Left renal cortex interstitium (tissue), 4 donors: ENCODE data around the gene CAMTA1. TPM values are rescaled to one million over a fixed set of nuclear protein-coding genes. Genes with fewer than 3 reads are reported as not detected.

Experiments
- DNase-seq, 4 donors: peaks; one replicate each; pipeline ENCODE4 v3.0.0-alpha.2; 2013; ENCODE audit warnings: low read depth in 4 of 4, low spot score in 2 of 4, missing footprints in 1 of 4
- polyA plus RNA-seq, 4 donors: library from polyadenylated mRNA; unstranded; fragments of 120-200 nt; gene quantifications; one replicate each; pipeline ENCODE4 v1.2.1, GENCODE V29; 2013; ENCODE audit not compliant: insufficient read length in 4 of 4

Gene CAMTA1
- polyA plus RNA-seq, 4 donors, result 76.8 to 91.3 (median 85.3) TPM

GRCh38 chr1:7745783-7746182 lies 960.5 kb downstream of the CAMTA1 start:
- DNase-seq, result no peak

- DNase-seq, result no peak
Observed at GRCh38 chr1:7747605-7748004, 962.4 kb downstream of the CAMTA1 start.

GRCh38 chr1:7749126-7749525 lies 963.9 kb downstream of the CAMTA1 start:
- DNase-seq, result no peak

- DNase-seq, result no peak
Observed at GRCh38 chr1:7751174-7751573, 965.9 kb downstream of the CAMTA1 start.

- peak; percentile 71 to 82 (median 76) for DNase-seq
Observed at GRCh38 chr1:7752512-7753417, 967.5 kb downstream of the CAMTA1 start.

- no peak for DNase-seq
Observed at GRCh38 chr1:7753641-7754040, 968.4 kb downstream of the CAMTA1 start.

- DNase-seq, result no peak
Observed at GRCh38 chr1:7754234-7754633, 969.0 kb downstream of the CAMTA1 start.

- no peak for DNase-seq
Observed at GRCh38 chr1:7755448-7755847, 970.2 kb downstream of the CAMTA1 start.

- no peak for DNase-seq
Observed at GRCh38 chr1:7760245-7760644, 975.0 kb downstream of the CAMTA1 start.

- DNase-seq, result no peak
Observed at GRCh38 chr1:7761103-7761502, 975.8 kb downstream of the CAMTA1 start.

- no peak for DNase-seq
Observed at GRCh38 chr1:7767176-7767575, 981.9 kb downstream of the CAMTA1 start.

- no peak for DNase-seq
Observed at GRCh38 chr1:7768583-7768982, 983.3 kb downstream of the CAMTA1 start.

GRCh38 chr1:7769673-7770412 lies 984.6 kb downstream of the CAMTA1 start:
- DNase-seq, result no peak

GRCh38 chr1:7770669-7770996 lies 985.4 kb downstream of the CAMTA1 start:
- DNase-seq, result no peak

- no peak for DNase-seq
Observed at GRCh38 chr1:7770997-7771822, 986.0 kb downstream of the CAMTA1 start, which contains the start of gene VAMP3. TSS of gene VAMP3 (plus strand) at chr1:7771296. CDS start at chr1:7771384, 88 bp downstream.

GRCh38 chr1:7771823-7772299 lies 986.6 kb downstream of the CAMTA1 start:
- DNase-seq, result no peak

- DNase-seq, result no peak
Observed at GRCh38 chr1:7777591-7777990, 992.3 kb downstream of the CAMTA1 start.

- DNase-seq, result no peak
Observed at GRCh38 chr1:7778133-7778628, 992.9 kb downstream of the CAMTA1 start.

GRCh38 chr1:7780976-7781375 lies 995.7 kb downstream of the CAMTA1 start:
- no peak for DNase-seq

- no peak for DNase-seq
Observed at GRCh38 chr1:7781501-7781900, 996.2 kb downstream of the CAMTA1 start.
